GM18502 (cell line): ENCODE measurements around the gene AGAP1.

Experiments used
- ATAC-seq: cut with Tn5 transposase; IDR thresholded peaks from one replicate; pipeline ENCODE4 v1.9.1; 2021; ENCODE audit warnings: mild to moderate bottlenecking; ENCODE audit not compliant: unreplicated experiment, poor library complexity

Gene AGAP1

GRCh38 chr2:236025892-236026291 lies 532.0 kb downstream of the AGAP1 start:
- ATAC-seq: no peak

- ATAC-seq: no peak
Observed at GRCh38 chr2:236026841-236027240, 533.0 kb downstream of the AGAP1 start.

- ATAC-seq: no peak
Observed at GRCh38 chr2:236028066-236028465, 534.2 kb downstream of the AGAP1 start.

GRCh38 chr2:236033462-236033861 lies 539.6 kb downstream of the AGAP1 start:
- ATAC-seq: no peak

- ATAC-seq: no peak
Observed at GRCh38 chr2:236034974-236035373, 541.1 kb downstream of the AGAP1 start.

GRCh38 chr2:236036045-236036444 lies 542.2 kb downstream of the AGAP1 start:
- ATAC-seq: no peak

- no peak for ATAC-seq
Observed at GRCh38 chr2:236038096-236038495, 544.3 kb downstream of the AGAP1 start.

GRCh38 chr2:236040600-236041328 lies 546.9 kb downstream of the AGAP1 start:
- ATAC-seq: no peak

- ATAC-seq: no peak
Observed at GRCh38 chr2:236041616-236042015, 547.8 kb downstream of the AGAP1 start.

- no peak for ATAC-seq
Observed at GRCh38 chr2:236042087-236042486, 548.2 kb downstream of the AGAP1 start.

GRCh38 chr2:236044191-236044590 lies 550.3 kb downstream of the AGAP1 start:
- ATAC-seq: no peak

GRCh38 chr2:236045251-236046235 lies 551.7 kb downstream of the AGAP1 start:
- no peak for ATAC-seq

GRCh38 chr2:236046715-236047114 lies 552.9 kb downstream of the AGAP1 start:
- no peak for ATAC-seq

GRCh38 chr2:236047176-236047575 lies 553.3 kb downstream of the AGAP1 start:
- no peak for ATAC-seq

GRCh38 chr2:236047886-236048540 lies 554.2 kb downstream of the AGAP1 start:
- no peak for ATAC-seq

- no peak for ATAC-seq
Observed at GRCh38 chr2:236049981-236050380, 556.1 kb downstream of the AGAP1 start.

GRCh38 chr2:236051351-236051750 lies 557.5 kb downstream of the AGAP1 start:
- no peak for ATAC-seq

- ATAC-seq: no peak
Observed at GRCh38 chr2:236051806-236052205, 558.0 kb downstream of the AGAP1 start.

- no peak for ATAC-seq
Observed at GRCh38 chr2:236052206-236052605, 558.4 kb downstream of the AGAP1 start.

- ATAC-seq: no peak
Observed at GRCh38 chr2:236052926-236053821, 559.3 kb downstream of the AGAP1 start.
